Pancreas (tissue), 10 donors: ENCODE measurements around the gene JAKMIP3. TPM values are rescaled to one million over a fixed set of nuclear protein-coding genes. Genes with fewer than 3 reads are reported as not detected.

Experiments used
- ATAC-seq, 4 donors: fragments of 200-7000 bp; cut with Tn5 transposase; one replicate each; pipeline versions ENCODE4 v1.8.0 to v1.9.1; 2020; ENCODE audit warnings: mild to moderate bottlenecking in 4 of 4, moderate library complexity in 4 of 4
- DNase-seq, 6 donors: peaks; one replicate each; pipeline ENCODE4 v3.0.0-alpha.2; 2020
- FAIRE-seq: peaks from 2 replicates; lab custom pipeline; 2012; peaks lifted over from hg19 to GRCh38; lab: Jason Lieb, UNC
- H3K27ac ChIP-seq, 4 donors: fragments of 200-600 bp; sonication (generic); 1 replicate in 3 of 4; 2 replicates in 1 of 4; pipeline versions ENCODE4 v1.5.0 to v1.8.0; 2020
- H3K27me3 ChIP-seq, 4 donors: fragments of 200-600 bp; one replicate each; pipeline ENCODE4 v1.8.0; 2021
- H3K36me3 ChIP-seq, 3 donors: fragments of 200-600 bp; sonication (generic) in 1 of 3; one replicate each; pipeline versions ENCODE4 v1.5.0 to v1.8.0; 2020 to 2021
- H3K4me1 ChIP-seq, 3 donors: fragments of 200-600 bp; one replicate each; pipeline ENCODE4 v1.8.0; 2021
- H3K4me3 ChIP-seq, 4 donors: fragments of 200-600 bp; sonication (generic) in 2 of 4; one replicate each; pipeline versions ENCODE4 v1.5.0 to v1.8.0; 2020 to 2021
- H3K9me3 ChIP-seq, 4 donors: fragments of 200-600 bp; one replicate each; pipeline ENCODE4 v1.8.0; 2021
- CTCF ChIP-seq, 4 donors: fragments of 200-600 bp; sonication (generic) in 3 of 4; IDR thresholded peaks; one replicate each; pipeline versions ENCODE4 v1.5.0 to v1.8.0; 2021; ENCODE audit warnings: antibody characterized with exemption in 4 of 4
- WGBS, 2 donors: extraction: QIAGEN DNeasy Blood & Tissue Kit; methylation state at CpG; one replicate each; pipeline ENCODE4 v1.1.7; 2013; 5-methylcytosine and 5-hydroxymethylcytosine counted together
- intact Hi-C, 3 donors: fragments of 100-400 bp; cut with DNase I; formaldehyde crosslinking; loops; one replicate each; pipeline versions ENCODE4 v1.11.1 to v1.14.2; 2022
- polyA plus RNA-seq, 2 donors: library from polyadenylated mRNA; stranded (reverse); fragments of 200-250 nt; gene quantifications; one replicate each; pipeline ENCODE4 v1.2.3, GENCODE V29; 2013
- total RNA-seq, 6 donors: library from RNA; stranded (reverse); fragmentation: NEBNext Ultra II Directional in 4 of 6; extraction: Animal tissue kit (Norgen Biotek cat#: 25700) in 4 of 6; gene quantifications; one replicate each; pipeline versions ENCODE4 v1.2.1 to v1.2.4, GENCODE V29; 2021 to 2023
- donor health status: healthy with polysubstance abuse.
- donor health status: DM: no; HTN: no; CAD: no; lungs with moderate emphysema.
- donor health status: DM: no; HTN: no; CAD: no.
- donor health status: control.
- donor health status: control.
- donor health status: Bipolar disorder and iron deficiency.
- donor health status: DM: yes; HTN: yes; CAD: no.
- donor health status: DM: no; HTN: no; CAD: no.
- donor health status: DM: no; HTN: no; CAD: no.
- donor health status: DM: yes; HTN: yes; CAD: no.

JAKMIP3 gene
- total and polyA plus RNA-seq, 8 donors, result 0.19 to 1.4 (median 0.33) TPM

GRCh38 chr10:132113766-132114365, 48.1 kb downstream of the JAKMIP3 start:
- ATAC-seq, result peak in 2 of 4 donors; percentile 15 to 31
- Histone ChIP-seq H3K27me3 (no peaks in the 10 kb centered on the region), H3K27ac (no peak overlapping the region), H3K9me3 (no peaks in the 10 kb centered on the region), H3K4me1 (no peaks in the 10 kb centered on the region), H3K36me3 (no peaks in the 10 kb centered on the region), H3K4me3 (no peak overlapping the region)
- no peak for DNase-seq
- no peak for TF ChIP-seq CTCF (IDR thresholded peaks at IDR 0.05)
- intact Hi-C loops, result no loop called here
- FAIRE-seq, result no peak
- WGBS, 2 donors, result 62% methylated on average over 14 of the region's 14 CpGs

- Histone ChIP-seq H3K27me3 (no peaks in the 10 kb centered on the region), H3K27ac (no peak overlapping the region), H3K36me3 (no peaks in the 10 kb centered on the region), H3K4me1 (no peaks in the 10 kb centered on the region), H3K4me3 (no peak overlapping the region), H3K9me3 (no peaks in the 10 kb centered on the region)
- intact Hi-C loops, result no loop called here
- ATAC-seq, result no peak
- FAIRE-seq, result no peak
- peak in 1 of 6 donors; percentile 47 for DNase-seq
- no peak for TF ChIP-seq CTCF (IDR thresholded peaks at IDR 0.05)
- WGBS, 2 donors, result 91 to 92% methylated on average over 24 of the region's 24 CpGs
Measured at GRCh38 chr10:132114953-132115520, 49.3 kb downstream of the JAKMIP3 start.

Other genes with a start within 250 kb of the JAKMIP3 start
- gene PPP2R2D, start 164.9 kb upstream of the JAKMIP3 start, total RNA-seq, result 10 to 100 TPM; 25.5 to 87.7 (median 33.6) TPM
- 10 to 100 TPM; 32.2 to 66.8 TPM for gene PPP2R2D, start 164.9 kb upstream of the JAKMIP3 start, polyA plus RNA-seq
- 100 to 1,000 TPM in 4 of 6 donors, 10 to 100 TPM in 2; 65.7 to 471 (median 217) TPM for gene BNIP3, start 84.0 kb upstream of the JAKMIP3 start, total RNA-seq
- gene BNIP3, start 84.0 kb upstream of the JAKMIP3 start, polyA plus RNA-seq, result 100 to 1,000 TPM in 1 of 2 donors, 10 to 100 TPM in 1; 84.2 to 166 TPM
- gene DPYSL4, start 121.0 kb downstream of the JAKMIP3 start, total RNA-seq, result 1 to 10 TPM in 3 of 6 donors, under 1 TPM in 3; 0.46 to 2.7 (median 0.85) TPM
- 1 to 10 TPM; 1.4 to 2.8 TPM for gene DPYSL4, start 121.0 kb downstream of the JAKMIP3 start, polyA plus RNA-seq
- gene STK32C, start 242.0 kb downstream of the JAKMIP3 start, total RNA-seq, result 1 to 10 TPM; 3.3 to 6.3 (median 4.2) TPM
- 10 to 100 TPM in 1 of 2 donors, 1 to 10 TPM in 1; 9.9 to 13.2 TPM for gene STK32C, start 242.0 kb downstream of the JAKMIP3 start, polyA plus RNA-seq